Measurements from ENCODE around the gene APRT.

DNA sequence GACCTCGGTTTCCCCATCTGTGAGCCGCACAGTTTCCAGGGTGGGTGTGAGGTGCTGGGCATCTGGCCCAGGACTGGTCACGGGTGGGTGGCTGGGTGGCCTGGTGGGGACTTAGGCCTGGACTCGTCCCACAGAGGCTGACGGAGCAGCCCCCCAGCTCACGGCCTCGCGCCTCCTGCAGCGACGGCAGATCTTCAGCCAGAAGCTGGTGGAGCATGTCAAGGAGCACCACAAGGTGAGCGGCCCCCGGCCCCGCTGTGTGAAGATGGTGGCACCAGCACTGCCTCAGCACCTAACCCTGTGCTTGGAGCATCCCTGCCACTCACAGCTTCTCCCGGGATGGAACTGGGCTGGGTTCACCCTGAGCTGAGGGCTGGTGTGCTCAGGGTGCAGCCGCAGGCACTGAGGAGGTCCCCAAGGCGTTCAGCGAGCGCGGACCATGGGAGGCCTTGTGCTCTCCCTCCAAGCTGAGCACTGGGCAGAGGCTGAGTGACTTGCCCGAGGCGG is 5.8 kb downstream of the APRT start:
- TF ChIP-seq, protein P1, sequence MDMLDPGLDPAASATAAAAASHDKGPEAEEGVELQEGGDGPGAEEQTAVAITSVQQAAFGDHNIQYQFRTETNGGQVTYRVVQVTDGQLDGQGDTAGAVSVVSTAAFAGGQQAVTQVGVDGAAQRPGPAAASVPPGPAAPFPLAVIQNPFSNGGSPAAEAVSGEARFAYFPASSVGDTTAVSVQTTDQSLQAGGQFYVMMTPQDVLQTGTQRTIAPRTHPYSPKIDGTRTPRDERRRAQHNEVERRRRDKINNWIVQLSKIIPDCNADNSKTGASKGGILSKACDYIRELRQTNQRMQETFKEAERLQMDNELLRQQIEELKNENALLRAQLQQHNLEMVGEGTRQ (IDR thresholded peaks at IDR 0.05; ENCODE audit: low read depth, low read length): no peak
- no peak for TF ChIP-seq POLR2A (IDR thresholded peaks at IDR 0.05; ENCODE audit: low read depth, low read length)

All from IMR-90 (cell line).